Measurements from ENCODE around the gene MSL1.

DNA sequence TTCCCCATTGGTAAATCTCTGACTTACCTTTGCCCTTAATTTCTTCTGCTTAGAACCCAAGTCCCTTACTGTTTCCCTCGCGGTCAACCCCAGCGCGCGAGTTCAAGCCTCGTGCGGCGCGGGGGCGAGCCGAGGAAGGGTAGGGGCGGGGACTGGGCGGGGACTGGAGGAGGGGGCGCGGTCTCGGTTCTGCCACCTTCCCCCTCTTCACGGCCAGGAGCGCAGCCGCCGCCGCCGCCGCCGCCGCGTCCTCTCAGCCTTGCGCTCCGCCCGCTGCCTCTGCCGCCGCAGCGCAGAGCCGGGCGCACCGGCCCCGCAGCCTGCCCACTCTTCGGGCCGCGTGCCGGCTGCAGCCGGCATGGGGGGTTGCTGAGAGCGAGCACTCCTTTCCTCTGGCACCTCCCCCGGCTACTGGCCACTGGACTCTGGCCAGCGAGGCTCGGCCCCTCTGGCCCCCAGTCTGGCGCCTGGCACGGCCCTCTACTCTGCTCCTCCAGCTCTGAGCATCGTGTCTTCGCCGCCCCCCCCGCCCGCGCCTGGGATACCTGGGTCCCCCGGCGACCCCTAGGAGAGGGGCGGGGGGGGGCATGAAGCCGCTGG is 55.6 kb downstream of the MSL1 start, which contains the start of gene RAPGEFL1:
- TF ChIP-seq, protein P1, sequence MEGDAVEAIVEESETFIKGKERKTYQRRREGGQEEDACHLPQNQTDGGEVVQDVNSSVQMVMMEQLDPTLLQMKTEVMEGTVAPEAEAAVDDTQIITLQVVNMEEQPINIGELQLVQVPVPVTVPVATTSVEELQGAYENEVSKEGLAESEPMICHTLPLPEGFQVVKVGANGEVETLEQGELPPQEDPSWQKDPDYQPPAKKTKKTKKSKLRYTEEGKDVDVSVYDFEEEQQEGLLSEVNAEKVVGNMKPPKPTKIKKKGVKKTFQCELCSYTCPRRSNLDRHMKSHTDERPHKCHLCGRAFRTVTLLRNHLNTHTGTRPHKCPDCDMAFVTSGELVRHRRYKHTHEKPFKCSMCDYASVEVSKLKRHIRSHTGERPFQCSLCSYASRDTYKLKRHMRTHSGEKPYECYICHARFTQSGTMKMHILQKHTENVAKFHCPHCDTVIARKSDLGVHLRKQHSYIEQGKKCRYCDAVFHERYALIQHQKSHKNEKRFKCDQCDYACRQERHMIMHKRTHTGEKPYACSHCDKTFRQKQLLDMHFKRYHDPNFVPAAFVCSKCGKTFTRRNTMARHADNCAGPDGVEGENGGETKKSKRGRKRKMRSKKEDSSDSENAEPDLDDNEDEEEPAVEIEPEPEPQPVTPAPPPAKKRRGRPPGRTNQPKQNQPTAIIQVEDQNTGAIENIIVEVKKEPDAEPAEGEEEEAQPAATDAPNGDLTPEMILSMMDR (IDR thresholded peaks at IDR 0.05; ENCODE audit: insufficient read depth, low read length, poor library complexity, severe bottlenecking) = no peak
- TF ChIP-seq EZH2phosphoT487 (conservative IDR thresholded peaks at IDR 0.05; ENCODE audit: low read length) = no peak

Data from SU-DHL-6 (cell line).